ENCODE results near the gene GALNT17.

- no peak for TF ChIP-seq CTCF (conservative IDR thresholded peaks at IDR 0.05; ENCODE audit: low read length)
- no peak for TF ChIP-seq EZH2phosphoT487 (IDR thresholded peaks at IDR 0.05; ENCODE audit: borderline replicate concordance)
These were observed 498.6 kb downstream of the GALNT17 start for GRCh38 chr7:71630516-71630915.

All from Loucy (cell line).